Transverse colon (tissue), 4 donors: ENCODE results near the gene RLF. TPM values are rescaled to one million over a fixed set of nuclear protein-coding genes. Genes with fewer than 3 reads are reported as not detected.
"Not testable (repeated sequence)": the region's sequence is repeated elsewhere in the genome, so short reads cannot be mapped to it uniquely, and the experiment has no call there.

Source experiments
- DNase-seq: peaks from one replicate; pipeline ENCODE4 v3.0.0-alpha.2; 2019
- H3K27ac ChIP-seq, 4 donors: fragments of 200-600 bp; sonication (generic); 2 replicates each; pipeline ENCODE4 v1.5.1; 2016 to 2018; ENCODE audit warnings: inconsistent platforms in 4 of 4
- H3K27me3 ChIP-seq: fragments of 200-600 bp; sonication (generic); 2 replicates; pipeline ENCODE4 v1.5.1; 2017; ENCODE audit warnings: inconsistent platforms
- H3K36me3 ChIP-seq, 4 donors: fragments of 200-600 bp; sonication (generic); 2 replicates each; pipeline ENCODE4 v1.5.1; 2017 to 2019; ENCODE audit warnings: inconsistent platforms in 4 of 4
- H3K4me1 ChIP-seq, 4 donors: fragments of 200-600 bp; sonication (generic); 2 replicates each; pipeline ENCODE4 v1.5.1; 2017 to 2020; ENCODE audit warnings: inconsistent platforms in 4 of 4
- H3K4me3 ChIP-seq, 4 donors: fragments of 200-600 bp; sonication (generic); 1 replicate in 1 of 4; 2 replicates in 3 of 4; pipeline versions ENCODE4 v1.5.1 to v1.6.1; 2017 to 2019; ENCODE audit warnings: inconsistent platforms in 4 of 4
- H3K9me3 ChIP-seq, 2 donors: fragments of 200-600 bp; sonication (generic); 2 replicates each; pipeline ENCODE4 v1.5.1; 2017 to 2019; ENCODE audit warnings: inconsistent platforms in 2 of 2
- EP300 ChIP-seq: sonication (generic); formaldehyde crosslinking; IDR thresholded peaks from one replicate; pipeline ENCODE4 v1.6.1; 2017; ENCODE audit warnings: antibody characterized with exemption, low read depth
- POLR2A ChIP-seq: fragments of 450-650 bp; IDR thresholded peaks from one replicate; pipeline ENCODE4 v1.6.1; 2016; ENCODE audit warnings: antibody characterized with exemption, mild to moderate bottlenecking, moderate library complexity
- POLR2AphosphoS5 ChIP-seq, 3 donors: sonication (generic); formaldehyde crosslinking; IDR thresholded peaks; one replicate each; pipeline ENCODE4 v1.6.1; 2016; ENCODE audit warnings: antibody characterized with exemption in 3 of 3
- WGBS, 2 donors: methylation state at CpG; one replicate each; pipeline ENCODE4 v1.1.5; 2018; ENCODE audit warnings: low coverage in 1 of 2; 5-methylcytosine and 5-hydroxymethylcytosine counted together
- in situ Hi-C, 4 donors: fragments of 200-750 bp; cut with MboI; loops; one replicate each; pipeline versions ENCODE4 v1.15.0 to v1.15.1; 2017; ENCODE audit warnings: low sequenced_read_pairs in 3 of 4, low pct_ligation_motif_present in 1 of 4, low pct_unique_long_range_greater_than_20kb in 1 of 4
- intact Hi-C: fragments of 100-400 bp; cut with DNase I; formaldehyde crosslinking; loops from one replicate; pipeline ENCODE4 v1.15.1; 2023; ENCODE audit warnings: low total_unique reads
- total RNA-seq, 4 donors: library from RNA; depleted of rRNA; stranded (reverse); fragments of >200 nt; gene quantifications; one replicate each; pipeline ENCODE4 v1.1.0, GENCODE V29; 2016
- TF ChIP-seq, protein P1 (sequence below), 5 experiments: fragments of 200-600 bp in 3 of 5; fragments of 450-650 bp in 2 of 5; sonication (generic) in 3 of 5; IDR thresholded peaks; 1 replicate in 2 of 5; 2 replicates in 3 of 5; pipeline ENCODE4 v1.5.1; 2016 to 2017; ENCODE audit warnings: antibody characterized with exemption in 5 of 5, inconsistent platforms in 3 of 5, mild to moderate bottlenecking in 2 of 5, moderate library complexity in 1 of 5

The RLF gene
- total RNA-seq, 4 donors from 2014 or later = 11.2 to 18.3 (median 13.9) TPM

DNA sequence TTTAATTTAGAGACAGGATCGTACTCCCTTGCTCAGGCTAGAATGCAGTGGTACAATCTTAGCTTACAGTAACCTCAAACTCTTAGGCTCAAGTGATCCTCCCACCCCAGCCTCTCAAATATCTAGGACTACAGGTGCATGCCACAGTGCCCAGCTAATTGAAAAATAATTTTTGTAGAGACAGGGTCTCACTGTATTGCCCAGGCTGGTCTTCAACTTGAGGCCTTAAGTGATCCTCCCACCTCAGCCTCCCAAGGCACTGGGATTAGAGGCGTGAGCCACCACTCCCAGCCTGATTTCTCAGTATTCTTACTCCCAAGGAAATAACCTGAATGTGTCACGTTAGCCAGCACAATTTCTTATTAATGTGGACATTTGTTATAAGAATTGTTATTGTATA, 9.8 kb downstream of the RLF start:
- intact Hi-C loops (no loop called here), in situ Hi-C loops (no loop called here)
- TF ChIP-seq POLR2A = no peak
- TF ChIP-seq, protein P1, sequence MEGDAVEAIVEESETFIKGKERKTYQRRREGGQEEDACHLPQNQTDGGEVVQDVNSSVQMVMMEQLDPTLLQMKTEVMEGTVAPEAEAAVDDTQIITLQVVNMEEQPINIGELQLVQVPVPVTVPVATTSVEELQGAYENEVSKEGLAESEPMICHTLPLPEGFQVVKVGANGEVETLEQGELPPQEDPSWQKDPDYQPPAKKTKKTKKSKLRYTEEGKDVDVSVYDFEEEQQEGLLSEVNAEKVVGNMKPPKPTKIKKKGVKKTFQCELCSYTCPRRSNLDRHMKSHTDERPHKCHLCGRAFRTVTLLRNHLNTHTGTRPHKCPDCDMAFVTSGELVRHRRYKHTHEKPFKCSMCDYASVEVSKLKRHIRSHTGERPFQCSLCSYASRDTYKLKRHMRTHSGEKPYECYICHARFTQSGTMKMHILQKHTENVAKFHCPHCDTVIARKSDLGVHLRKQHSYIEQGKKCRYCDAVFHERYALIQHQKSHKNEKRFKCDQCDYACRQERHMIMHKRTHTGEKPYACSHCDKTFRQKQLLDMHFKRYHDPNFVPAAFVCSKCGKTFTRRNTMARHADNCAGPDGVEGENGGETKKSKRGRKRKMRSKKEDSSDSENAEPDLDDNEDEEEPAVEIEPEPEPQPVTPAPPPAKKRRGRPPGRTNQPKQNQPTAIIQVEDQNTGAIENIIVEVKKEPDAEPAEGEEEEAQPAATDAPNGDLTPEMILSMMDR (IDR thresholded peaks at IDR 0.05) = no peak
- TF ChIP-seq POLR2AphosphoS5 (IDR thresholded peaks at IDR 0.05) = no peak
- no peak for TF ChIP-seq EP300
- H3K4me3 ChIP-seq = no peak overlapping the region
- H3K9me3 ChIP-seq = no peaks in the 10 kb centered on the region
- no peaks in the 10 kb centered on the region for H3K36me3 ChIP-seq
- DNase-seq = no peak
- H3K27me3 ChIP-seq = no peaks in the 10 kb centered on the region
- WGBS, 2 donors = 77 to 91% methylated on average over 3 of the region's 3 CpGs
- H3K27ac ChIP-seq = no peak overlapping the region
- H3K4me1 ChIP-seq = peaks cover 0 to 34% (median 0%) of the 10 kb centered on the region in 4 donors

DNA sequence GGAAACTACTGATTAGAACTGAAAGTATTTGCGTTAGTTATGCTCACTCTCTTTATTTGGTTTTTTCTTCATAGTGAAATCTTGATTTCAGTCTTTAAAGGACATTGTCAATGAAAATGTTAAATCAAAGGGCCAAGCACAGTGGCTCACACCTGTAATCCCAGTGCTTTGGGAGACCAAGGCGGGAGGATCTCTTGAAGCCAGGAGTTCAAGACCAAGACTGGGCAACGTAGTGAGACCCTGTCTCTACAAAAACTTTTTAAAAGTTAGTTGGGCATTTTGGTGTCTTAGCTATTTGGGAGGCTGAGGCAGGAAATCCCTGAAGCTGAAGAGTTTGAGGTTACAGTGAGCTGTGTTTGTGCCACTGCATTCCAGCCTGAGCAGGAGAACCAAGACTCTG, 13.6 kb downstream of the RLF start:
- intact Hi-C loops (no loop called here), in situ Hi-C loops (no loop called here)
- DNase-seq = no peak
- Histone ChIP-seq H3K9me3 (no peaks in the 10 kb centered on the region), H3K27me3 (no peaks in the 10 kb centered on the region), H3K4me1 (peaks cover 0 to 23% (median 0%) of the 10 kb centered on the region in 4 donors), H3K27ac (no peak overlapping the region), H3K4me3 (no peak overlapping the region), H3K36me3 (no peaks in the 10 kb centered on the region)
- no peak for TF ChIP-seq POLR2A
- no peak for TF ChIP-seq POLR2AphosphoS5 (IDR thresholded peaks at IDR 0.05)
- no peak for TF ChIP-seq EP300
- TF ChIP-seq, protein P1 (IDR thresholded peaks at IDR 0.05) = no peak
- 87 to 88% methylated on average over 3 of the region's 3 CpGs for WGBS, 2 donors

DNA sequence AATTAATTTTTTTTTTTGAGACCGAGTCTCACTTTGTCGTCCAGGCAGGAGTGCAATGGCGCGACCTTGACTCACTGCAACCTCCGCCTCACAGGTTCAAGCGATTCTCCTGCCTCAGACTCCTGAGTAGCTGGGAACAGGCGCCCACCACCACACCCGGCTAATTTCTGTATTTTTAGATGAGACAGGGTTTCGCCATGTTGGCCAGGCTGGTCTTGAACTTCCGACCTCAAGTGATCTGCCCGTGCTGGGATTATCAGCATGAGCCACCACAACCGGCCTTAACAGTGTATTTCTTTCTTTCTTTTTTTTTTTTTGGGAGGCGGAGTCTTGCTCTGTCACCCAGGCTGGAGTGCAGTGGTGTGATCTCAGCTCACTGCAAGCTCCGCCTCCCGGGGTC, 15.8 kb downstream of the RLF start:
- in situ Hi-C loops, H3K4me1 ChIP-seq: not testable (repeated sequence)
- 95 to 98% methylated on average over 14 to 15 of the region's 15 CpGs for WGBS, 2 donors

DNA sequence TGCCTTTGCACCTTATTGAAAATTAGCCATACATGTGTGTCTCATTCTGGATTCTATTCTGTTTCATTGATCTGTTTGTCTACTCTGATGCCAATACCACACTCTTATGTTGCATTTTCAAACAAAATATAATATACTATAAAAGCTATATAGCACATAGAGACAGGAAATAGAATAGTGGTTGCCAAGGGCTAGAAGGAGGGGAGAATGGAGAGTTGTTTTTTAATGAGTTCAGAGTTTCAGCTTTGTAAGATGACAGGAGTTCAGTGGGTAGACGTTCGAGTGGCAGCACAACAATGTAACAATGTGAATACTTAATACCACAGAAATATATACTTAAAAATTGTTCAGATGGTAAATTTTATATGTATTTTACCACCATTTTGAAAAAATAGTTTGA, 17.0 kb downstream of the RLF start:
- intact Hi-C loops (no loop called here), in situ Hi-C loops (no loop called here)
- Histone ChIP-seq H3K4me3 (no peak overlapping the region), H3K27me3 (no peaks in the 10 kb centered on the region), H3K4me1 (peaks cover 3 to 14% (median 9%) of the 10 kb centered on the region in 4 donors), H3K27ac (no peak overlapping the region), H3K9me3 (no peaks in the 10 kb centered on the region), H3K36me3 (no peaks in the 10 kb centered on the region)
- TF ChIP-seq, protein P1 (IDR thresholded peaks at IDR 0.05) = no peak
- TF ChIP-seq EP300 = no peak
- TF ChIP-seq POLR2A = no peak
- TF ChIP-seq POLR2AphosphoS5 (IDR thresholded peaks at IDR 0.05) = no peak
- DNase-seq = no peak
- 76 to 77% methylated on average over 2 of the region's 2 CpGs for WGBS, 2 donors

More for the DNA sequence above, 15.8 kb downstream of the RLF start:
- H3K27ac ChIP-seq, DNase-seq, H3K9me3 ChIP-seq, intact Hi-C loops, H3K27me3 ChIP-seq, H3K36me3 ChIP-seq, H3K4me3 ChIP-seq: not testable (repeated sequence)

DNA sequence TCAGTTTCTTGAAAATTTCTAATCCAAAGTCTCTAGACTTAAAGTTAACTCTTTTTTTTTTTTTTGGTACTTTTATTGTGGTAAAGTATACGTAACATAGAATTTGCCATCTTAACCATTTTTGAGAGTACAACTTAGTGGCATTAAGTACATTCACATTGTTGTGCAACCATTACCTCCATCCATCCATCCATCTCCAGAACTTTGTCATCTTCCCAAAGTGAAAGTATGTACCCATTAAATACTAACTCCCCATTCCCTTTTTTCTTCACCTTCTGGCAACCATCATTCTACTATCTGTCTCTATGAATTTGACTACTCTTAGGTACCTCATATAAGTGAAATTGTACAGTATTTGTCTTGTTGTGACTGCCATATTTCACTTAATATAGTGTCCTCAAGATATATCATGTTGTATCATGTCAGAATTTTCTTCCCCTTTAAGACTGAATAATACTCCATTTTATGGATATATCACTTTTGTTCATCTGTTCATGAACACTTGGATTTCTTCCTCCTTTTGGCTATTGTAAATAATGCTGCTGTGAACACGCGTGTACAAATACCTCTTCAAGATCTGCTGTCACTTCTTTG, 18.4 kb downstream of the RLF start:
- intact Hi-C loops = no loop called here
- 98 to 100% methylated on average over 3 of the region's 3 CpGs for whole genome bisulfite sequencing, 2 donors

More for the DNA sequence above, 18.4 kb downstream of the RLF start:
- Histone ChIP-seq H3K9me3 (no peaks in the 10 kb centered on the region), H3K36me3 (no peaks in the 10 kb centered on the region), H3K27me3 (no peaks in the 10 kb centered on the region), H3K4me1 (peaks cover 3 to 19% (median 11%) of the 10 kb centered on the region in 4 donors), H3K27ac (no peak overlapping the region), H3K4me3 (no peak overlapping the region)
- in situ Hi-C loops = no loop called here
- DNase-seq = no peak
- no peak for TF ChIP-seq POLR2A
